HG02852 (cell line): ENCODE results near the gene KIRREL3.

ENCODE experiments used
- ATAC-seq: cut with Tn5 transposase; IDR thresholded peaks from one replicate; pipeline ENCODE4 v1.9.1; 2021; ENCODE audit warnings: mild to moderate bottlenecking, moderate library complexity; ENCODE audit not compliant: unreplicated experiment

KIRREL3 gene

DNA sequence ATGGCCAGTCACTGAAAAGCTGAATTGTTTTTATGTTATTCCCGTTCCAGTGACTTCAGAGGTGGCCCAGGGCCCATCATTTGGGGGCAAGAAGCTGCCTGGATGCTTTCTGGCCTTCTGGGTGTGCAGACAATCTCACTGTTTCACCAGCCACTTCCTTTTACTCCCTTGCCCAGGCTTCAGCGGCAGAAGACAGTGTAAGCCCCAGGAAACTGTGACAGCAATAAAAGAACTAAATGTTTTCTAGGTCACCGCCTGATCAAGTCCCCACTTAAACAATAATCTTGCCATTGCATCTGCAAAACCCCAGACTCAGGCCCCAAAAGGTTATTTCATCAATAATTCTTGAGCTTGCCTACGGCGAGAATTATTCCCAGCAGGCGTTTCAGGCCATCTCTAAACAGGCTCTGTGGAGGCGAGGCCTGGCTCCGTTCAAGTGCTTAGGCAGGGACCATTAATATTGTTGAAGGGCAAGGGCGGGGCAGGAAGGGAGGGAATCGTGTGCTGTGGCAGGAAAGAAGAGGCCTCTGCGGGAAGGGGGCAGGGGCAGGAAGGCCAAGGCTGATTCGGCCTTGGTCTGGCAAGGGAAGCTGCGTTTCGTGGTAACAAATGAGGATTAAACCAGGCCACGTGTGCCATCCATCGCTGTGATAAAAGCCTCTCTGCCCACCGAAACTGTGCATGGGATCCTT lies 252.3 kb downstream of the KIRREL3 start:
- ATAC-seq: no peak

DNA sequence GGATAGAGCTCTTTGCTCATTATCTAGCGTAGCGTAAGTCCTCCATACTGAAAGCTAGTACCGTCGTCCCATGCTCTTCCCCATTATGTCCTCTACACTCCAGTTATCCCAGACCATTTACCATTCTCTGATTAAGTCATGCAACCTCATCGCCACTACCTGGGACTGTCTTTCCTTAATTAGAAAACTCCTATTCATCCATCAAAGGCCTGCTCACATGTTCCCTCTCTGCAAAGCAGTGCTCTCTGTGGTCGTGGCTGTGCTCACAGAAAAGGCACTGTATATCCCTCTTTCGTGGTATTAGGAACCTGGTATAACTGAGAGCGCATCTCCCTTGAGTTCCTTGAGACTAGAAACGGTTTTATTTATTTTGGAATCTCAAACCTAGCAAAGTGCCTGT lies 253.3 kb downstream of the KIRREL3 start:
- ATAC-seq: no peak

DNA sequence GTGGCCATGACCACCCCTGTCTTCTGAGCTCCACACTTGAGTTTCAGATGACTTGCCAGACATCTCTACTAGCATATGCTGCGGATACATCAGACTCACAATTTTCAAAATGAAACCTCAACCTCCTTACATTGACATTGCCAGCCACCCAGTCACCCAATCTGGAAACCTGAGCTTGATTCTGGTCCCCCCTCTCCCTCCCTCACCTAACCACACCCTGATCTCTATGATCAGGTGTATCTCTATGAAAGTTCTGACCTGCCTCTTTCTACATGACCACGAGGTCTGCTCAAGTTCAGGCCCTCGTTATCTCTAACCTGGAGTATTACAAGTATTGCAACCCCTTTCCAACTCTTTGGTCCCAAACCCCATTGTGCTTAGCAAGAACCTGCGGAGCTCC lies 254.1 kb downstream of the KIRREL3 start:
- no peak for ATAC-seq

DNA sequence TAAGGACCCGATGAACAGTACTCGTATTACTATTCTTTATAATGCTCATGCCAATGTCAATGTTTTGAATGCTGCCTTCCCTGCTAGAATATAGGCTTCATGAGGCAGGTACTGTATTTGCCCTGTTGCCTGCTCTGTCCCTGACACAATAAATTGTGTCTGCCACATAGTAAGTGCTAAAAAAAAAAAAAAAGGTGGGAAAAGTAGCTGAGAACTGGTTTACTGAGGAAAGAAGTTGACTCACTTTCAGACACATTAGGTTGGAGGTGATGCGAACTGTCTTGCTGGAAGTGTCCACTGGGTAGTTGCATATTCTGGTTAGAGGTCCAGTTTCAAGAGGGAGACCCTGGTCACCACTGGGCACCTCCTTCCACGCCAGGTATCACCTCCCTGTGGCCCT lies 255.9 kb downstream of the KIRREL3 start:
- no peak for ATAC-seq

DNA sequence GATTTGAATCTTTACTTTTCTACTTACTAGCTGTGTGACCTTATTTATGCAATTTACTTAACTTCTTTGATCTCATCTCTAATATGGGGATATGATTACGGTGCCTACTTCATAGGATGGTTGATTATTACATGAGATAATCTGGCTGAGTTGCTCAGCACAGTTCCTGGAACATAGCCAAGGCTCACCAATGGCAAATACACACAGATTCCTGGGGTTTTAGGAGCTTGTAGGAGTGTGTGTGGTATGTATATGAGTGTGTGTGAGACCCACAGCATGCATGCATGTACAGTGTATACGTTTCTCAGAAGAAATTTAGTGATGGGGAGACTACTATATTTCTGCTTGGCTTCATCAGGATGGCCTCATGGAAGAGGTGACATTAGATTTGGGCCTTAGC lies 256.9 kb downstream of the KIRREL3 start:
- no peak for ATAC-seq

DNA sequence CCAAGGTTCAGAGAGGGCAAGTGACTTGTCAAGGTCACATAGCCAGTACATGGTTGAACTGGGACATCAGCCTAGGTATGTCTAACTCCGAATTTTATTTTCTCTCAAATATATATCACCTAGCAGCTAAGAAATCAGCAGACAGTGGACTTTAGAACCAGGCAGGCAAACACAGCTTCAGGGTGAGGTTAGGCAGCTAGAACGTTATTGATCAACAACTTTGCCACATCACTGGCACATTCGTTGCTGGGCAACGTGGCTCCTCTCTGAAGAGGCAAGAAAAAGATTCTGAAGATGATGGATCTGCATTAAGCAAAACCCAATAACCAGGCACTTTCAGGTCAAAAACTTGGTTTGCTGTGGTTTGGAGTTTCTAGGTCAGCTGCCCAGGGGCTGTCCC lies 258.0 kb downstream of the KIRREL3 start:
- ATAC-seq: no peak

DNA sequence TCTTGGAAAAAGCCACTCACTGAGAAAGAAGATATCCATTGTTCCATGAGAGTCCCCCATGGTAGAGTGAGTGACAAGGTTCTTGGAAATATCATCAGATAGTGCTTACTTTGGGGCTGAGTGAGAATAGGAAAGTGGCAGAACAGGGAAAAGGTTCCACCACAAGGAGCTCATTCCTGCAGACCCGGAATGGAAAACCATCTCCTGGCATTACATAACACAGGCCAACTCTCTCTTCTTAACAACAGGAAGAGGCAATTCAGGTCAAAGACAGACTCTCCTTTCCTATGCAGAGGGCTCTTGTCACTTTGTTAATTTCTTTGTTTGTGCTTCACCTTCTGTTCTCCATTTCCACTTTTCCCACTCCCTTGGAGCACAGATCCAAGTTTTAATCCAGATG lies 259.7 kb downstream of the KIRREL3 start:
- no peak for ATAC-seq

DNA sequence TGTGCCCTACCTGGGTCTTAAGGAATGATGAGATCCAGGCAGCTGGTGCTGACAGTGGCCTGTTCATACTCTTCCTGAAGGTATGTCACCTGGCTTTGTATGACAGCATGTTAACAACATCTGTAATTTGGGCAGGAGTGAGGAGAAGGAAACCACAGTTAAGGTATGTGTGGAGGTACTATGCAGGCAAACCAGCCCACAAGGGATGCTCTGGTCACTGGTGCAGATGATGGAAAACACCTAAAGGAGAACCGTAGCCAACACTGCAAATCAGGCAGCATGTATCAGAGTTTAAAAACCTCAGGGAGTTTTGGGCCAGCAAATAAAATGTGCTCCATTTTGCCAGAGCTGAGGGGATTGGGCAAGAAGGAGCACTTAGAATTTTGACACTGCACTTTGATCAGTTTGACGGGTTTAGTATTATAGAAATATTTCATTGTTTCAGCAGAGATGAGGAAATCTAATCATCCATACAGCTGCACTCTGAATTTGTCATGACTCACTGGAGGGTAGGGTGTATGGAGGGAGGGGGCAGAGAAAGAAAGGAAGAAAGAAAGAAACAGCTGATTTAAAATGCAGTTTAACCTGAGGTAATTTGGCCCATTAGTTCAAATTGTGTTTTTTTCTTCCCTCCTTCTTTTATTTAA lies 260.9 kb downstream of the KIRREL3 start:
- no peak for ATAC-seq

DNA sequence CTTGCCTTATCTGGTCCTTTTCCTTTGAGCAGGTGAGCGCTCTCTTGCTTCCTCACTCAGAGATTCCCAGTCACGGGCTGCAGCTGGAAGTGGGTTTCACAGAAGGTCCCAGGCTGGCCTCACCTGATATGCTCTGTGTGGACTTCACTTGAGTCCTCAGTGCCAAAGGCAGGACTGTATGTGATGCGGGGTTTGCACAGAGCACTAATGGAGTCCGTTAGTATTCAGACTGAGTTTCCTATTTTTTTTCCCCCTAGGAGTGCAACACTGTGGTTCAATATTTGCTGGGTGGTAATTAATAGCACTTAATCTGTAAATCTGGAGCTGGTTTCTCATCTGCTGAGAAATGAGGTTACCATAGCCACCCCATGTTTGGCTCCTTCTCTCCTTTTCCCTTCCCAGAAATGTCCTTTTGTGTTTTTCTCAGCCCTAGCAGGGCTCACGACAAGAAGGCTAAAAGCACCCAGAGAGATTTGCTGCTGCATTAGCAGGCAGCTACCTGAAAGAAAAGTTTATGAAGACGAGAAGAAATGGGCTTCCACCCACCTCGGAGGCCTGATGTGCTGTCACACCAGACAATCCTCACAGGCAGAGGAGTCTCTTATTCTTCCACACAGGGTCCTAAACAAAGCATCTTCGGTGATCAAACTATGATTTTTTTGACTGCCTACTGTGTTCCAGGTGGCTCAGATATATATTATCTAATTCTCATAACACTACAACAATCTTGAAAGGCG lies 262.1 kb downstream of the KIRREL3 start:
- ATAC-seq: no peak

DNA sequence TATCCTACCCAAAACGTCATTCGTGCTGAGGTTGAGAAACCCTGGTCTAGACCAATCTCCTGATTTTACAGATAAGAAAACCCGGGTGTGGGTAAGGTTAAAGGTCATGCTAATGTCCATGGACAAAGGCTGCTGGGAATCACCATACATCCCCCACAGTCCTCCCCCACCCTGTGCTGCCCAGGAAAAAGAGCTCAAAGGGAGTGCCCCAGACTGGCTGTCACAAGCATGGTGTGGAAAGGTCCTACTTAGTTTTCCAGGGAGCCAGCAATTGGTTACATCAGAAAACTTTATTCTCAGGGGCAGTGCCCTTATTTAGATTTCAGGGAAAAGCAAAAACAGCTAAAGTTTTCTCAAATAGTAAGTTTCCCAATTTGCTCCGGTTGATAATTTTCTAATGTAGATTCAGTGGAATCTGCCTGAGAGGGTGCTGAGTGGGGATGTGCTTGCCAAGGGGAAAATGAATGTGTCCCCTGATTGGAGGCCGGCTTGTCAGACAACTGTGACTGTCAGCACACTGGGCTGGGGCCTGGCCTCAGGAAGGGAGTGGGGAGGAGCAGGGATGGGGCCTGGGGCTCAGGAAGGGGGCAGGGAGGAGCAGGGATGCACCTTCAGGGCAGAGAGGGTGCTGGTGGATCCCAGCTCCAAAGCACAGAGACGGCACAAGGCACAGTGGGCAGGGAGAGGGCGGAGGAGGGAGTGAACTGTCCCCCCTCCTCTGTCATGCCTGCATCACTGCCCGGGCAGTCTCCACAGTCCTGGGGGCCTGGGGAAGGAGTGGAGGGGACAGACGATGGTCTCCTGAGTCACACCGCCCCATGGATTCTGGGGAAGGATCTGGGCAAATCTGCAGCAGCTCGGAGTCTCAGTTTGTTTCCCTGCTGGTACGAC lies 263.6 kb downstream of the KIRREL3 start:
- no peak for ATAC-seq

DNA sequence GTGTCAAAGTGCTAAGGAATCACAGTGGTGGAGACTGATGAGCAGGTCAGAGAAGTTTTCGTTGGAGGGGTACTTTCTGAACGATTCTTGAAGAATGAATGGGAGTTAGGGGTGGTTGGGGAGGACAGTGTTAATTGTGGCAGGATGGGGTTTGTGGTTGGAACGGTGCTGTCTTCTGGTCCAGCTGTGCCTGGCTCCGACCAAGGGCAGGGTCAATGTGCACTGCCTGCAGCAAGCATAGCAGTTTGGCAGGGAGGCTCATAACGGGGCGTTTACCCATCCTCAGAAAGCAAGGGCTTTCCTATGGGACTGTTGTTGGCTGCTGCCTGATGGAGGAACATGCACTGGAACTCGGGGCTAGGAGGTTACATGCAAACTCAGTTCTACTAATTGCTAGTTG lies 265.8 kb downstream of the KIRREL3 start:
- no peak for ATAC-seq

DNA sequence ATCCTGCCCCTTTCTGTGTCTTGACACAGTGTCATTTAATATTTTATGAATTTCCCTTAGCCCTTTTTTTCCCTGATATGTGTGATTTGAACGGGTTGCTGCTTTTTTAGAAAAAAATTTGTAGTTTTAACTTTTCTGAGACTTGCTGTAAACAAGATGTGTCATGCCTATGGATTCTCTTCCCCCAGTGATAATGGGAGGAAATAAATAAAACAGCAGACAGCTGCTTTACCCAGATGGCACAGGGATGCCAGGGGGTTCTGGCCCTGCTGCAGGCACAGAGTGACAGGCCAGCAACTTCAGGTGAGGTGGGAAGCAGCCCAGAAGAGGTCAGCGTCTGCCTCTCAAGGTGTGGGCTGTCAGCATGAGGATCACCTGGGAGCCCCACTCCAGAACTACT lies 266.9 kb downstream of the KIRREL3 start:
- ATAC-seq: no peak

DNA sequence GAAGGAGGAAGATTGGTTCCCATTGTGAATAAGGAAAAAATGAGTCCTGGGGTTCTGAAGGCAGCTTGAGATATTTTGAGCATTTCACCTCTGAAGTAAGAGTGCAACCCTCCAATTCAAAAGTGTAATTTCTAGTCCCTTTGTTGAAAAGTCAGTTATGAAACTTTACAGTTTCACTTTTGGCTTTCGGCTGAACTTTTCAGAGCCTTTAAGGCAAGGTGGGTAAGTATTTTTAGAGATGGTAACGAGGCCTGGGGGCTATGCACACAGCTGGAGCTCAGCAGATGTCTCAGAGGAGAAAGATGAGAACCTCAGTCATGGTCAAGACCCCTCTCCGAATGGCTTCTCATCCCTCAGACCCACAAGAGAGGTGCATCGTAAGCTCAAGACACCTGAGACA lies 267.6 kb downstream of the KIRREL3 start:
- peak; percentile 79 for ATAC-seq

DNA sequence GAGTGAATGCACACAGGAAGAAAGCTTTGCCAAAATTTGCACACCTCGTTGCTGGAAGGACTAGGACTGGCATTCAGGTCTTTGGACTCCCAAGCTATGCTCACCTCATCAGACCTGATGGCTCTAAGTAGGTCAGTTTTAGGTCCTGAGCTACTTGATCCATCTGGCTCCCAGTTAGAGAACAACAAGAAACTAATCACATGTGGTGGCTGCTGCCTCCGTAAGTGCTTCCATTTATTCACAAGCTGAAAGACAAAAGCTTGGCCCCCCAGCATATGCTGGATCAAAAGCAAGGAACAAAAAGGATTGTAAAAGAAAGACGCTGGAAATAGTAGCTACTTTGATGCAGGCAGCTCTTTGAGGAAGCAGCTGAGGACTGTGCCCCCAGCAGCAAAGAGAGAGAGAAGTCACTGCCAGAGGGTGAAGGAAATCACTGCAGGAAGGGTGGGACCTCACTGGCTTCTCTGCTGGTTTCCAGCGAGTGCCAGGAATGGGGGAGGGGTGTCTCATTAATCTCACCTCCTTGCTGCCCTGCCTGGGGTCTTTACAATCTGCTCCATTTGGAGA lies 268.9 kb downstream of the KIRREL3 start:
- ATAC-seq: no peak

DNA sequence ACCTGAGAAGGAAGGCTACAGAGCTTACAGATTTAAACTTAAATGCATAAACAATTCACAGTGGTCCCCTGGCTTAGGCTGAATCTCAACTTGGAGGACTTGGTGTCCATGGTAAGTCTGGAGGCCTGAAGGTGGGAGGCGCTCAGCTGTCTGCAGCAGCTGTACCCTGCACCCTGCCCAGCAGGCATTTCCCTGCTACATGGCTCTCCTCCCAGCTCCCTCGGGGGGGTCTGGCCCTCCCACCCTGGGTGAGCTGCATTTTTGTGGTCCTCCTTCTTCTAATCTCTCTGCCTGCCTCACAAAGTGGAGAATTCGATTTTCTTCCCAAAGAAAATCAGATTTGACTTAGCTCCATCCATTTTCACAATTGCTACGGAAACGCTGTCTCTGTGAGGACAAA lies 273.2 kb downstream of the KIRREL3 start:
- no peak for ATAC-seq

DNA sequence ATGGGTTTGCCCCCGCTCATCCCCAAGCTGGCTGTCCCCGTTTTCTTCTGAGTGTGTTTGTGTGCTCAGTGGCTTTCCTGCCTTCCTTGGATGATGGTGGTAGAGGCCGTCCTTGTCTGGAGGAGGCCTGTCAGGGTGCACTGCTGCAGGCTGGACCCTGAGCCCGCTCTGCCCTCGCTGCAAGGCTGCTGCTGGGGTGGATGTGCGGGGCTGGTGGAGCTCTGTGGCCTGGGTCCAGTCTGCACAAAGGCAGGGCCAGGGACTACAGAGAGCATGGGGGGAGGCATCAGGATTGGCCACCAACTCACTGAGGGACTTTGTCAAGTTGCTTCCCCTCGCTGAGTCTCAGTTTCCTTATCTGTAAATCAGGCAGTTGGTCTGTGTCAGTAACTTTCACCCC lies 275.0 kb downstream of the KIRREL3 start:
- no peak for ATAC-seq

DNA sequence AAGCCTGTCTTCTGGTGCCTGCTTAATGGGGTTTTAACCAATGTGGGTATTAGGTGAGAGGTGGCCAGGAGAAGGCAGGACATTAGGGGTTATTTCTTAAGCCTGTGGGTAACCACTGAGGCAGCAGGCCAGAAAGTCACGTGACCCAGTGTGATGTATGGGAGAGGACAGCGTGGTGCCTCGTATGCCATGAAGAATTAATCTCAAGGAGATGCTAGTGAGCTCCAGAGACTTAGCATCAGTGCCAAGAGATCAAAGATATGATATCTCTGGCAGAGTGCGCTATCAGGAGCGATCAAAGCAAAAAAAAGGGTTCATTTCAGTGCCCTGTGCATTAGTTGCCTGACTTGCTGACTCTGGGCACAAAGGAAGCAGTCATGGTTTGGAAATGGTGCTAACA lies 275.5 kb downstream of the KIRREL3 start:
- ATAC-seq: no peak

DNA sequence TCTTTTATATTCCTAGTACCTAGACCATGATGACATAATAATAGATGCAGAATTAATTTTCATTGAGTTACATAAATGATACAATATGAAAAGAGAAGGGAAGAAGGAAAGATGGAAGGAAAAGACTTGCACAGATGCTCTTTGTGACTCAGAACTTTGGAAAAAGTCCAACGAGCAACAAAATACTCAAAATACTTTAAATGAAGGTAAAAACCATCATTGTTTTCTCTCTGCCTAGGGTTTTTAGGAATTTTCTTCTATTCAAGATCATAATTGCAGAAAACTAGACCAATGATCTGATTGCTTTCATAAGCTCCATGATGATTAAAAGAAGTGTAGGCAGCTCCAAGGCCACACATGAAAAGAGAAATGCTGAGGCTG lies 276.9 kb downstream of the KIRREL3 start:
- ATAC-seq: no peak

DNA sequence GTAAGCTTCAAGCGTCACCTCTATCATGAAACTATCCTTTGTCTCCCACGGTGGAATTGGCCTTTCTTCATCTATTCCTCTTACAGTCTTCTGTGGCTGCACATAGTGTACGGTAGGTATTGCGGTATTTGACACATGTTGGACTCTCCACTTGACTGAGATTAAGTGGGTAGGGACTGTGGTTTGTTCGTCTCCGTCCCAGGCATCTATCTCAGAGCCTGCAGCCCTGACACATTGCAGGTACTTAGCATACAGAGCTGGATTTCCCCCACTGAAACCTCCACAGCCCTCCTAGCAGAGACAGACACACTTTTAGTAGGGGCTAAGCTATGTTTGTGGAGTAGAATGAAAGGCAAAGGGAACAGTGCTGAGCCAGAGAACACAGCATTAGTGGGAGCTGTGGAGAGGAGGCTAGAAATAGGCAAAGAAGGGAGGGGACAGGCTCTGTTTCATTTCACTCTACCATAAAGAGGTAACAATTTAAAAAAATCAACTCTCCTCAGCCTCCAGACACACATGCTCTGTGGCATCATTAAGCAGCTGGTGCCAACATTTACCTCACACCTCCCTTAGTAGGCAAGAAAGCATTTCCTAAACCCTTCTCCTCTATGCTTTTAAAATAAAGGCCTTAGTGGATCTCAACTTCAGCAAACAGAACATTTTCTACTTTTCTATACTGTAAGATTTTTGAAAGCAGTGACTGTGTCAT lies 277.5 kb downstream of the KIRREL3 start:
- no peak for ATAC-seq

DNA sequence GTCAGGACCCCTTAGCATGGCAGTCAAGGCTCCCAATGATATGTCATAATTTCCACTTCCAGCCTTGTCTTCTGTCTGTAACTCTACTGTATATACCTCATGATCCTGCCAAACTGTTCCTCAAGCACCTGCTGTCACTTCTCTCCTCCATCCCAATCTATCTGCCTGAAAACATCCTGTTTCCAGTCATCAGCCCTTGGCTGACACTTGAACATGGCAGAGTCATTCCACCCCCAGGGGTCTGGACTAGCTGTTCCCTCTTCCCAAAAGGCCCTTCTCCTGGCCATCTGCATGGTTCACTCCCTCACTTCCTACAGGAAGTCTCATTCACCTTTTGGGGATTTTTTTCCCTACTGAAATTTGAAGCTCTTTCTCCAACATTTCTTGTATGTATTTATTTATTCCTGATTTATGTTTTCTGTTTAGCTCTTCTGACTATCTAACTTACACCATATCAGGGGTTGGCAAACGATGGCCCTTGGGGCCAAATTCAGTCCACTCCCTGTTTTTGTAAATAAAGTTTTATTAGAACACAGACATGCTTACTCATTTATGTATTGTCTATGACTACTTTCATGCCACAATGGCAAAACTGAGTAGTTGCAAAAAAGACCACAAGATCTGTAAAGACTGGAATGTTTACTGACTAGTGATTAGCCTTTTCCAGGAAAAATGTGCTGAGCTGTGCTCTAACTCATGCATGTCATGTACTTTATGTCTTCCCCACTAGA lies 278.4 kb downstream of the KIRREL3 start:
- no peak for ATAC-seq
